ENCODE results near the gene DOCK1. TPM values are rescaled to one million over a fixed set of nuclear protein-coding genes. Genes with fewer than 3 reads are reported as not detected.

The DOCK1 gene
- total RNA-seq, result 74.7 and 91.0 TPM in 2 replicates
- polyA plus RNA-seq, result 20.5 and 27.2 TPM in 2 replicates
- polyA plus RNA-seq (2012), result 38.7 and 41.6 TPM in 2 replicates
- polyA minus RNA-seq (ENCODE audit: low replicate concordance), result 33.3 and 69.0 TPM in 2 replicates

DNA sequence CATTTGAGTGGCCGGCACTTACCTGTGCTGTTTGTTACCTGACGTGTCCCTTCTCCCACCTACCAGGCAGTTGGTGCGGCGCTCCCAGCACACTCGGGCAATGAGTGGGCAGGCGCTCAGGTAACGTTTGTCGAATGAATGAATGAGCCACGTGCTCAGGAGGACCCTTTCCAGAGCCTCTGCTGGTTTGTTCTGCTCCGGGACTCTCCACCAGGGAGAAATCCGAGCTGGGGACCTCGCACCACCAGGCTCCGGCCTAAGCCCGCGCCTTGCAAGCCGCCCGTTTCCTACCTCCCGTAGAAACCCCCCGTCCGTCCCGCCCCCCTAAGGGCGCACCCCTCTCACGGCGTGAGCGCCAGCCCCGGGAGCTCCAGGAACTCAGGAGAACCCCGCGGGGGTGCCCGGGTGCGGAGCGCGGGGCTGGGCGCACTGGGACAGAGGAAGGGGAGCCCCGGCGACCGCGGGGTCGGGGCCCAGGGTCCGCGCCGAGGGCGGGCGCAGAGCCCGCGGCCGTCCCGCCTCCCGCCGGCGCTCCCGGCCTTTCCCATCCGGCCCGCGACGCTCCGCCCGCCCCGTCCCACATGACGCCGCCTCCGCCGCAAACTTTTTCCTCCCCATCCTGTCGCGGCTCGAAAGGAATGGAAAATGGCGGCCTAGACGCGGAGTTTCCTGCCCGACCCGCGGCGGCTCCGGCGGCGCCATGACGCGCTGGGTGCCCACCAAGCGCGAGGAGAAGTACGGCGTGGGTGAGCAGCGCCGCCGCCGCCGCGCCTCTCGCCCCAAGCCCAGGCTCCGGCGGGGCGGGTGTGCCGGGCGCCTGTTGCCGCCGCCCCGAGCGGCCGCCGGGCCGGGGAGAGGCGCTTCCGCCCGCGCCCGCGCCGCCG is at the start of gene DOCK1:
DOCK1 (plus strand) TSS at position 611 of the 884 bp plus-strand sequence; CDS start at position 701, 90 bp downstream.
- H4K20me1 ChIP-seq (ENCODE audit: control insufficient read depth, extremely low read depth, insufficient read depth, low read length), result no peaks in the 10 kb centered on the region
- H3K4me2 ChIP-seq (ENCODE audit: extremely low read depth, insufficient read depth, low read length), result peak within 1 kb of the TSS; percentile 73
- peak within 1 kb of the TSS; percentile 69 for H3K27ac ChIP-seq (ENCODE audit: insufficient read depth, low read length)
- peak within 1 kb of the TSS; percentile 61 to 84 (median 70) for H3K4me3 ChIP-seq (replicated peaks in 1 of 4; ENCODE audit: control extremely low read depth in 1 of 4, insufficient read depth in 1 of 4, low read depth in 3 of 4, low read length in 4 of 4)
- peaks cover 34% of the 10 kb centered on the region for H3K79me2 ChIP-seq (ENCODE audit: control insufficient read depth, insufficient read depth, low read length)
- H3K9ac ChIP-seq (ENCODE audit: insufficient read depth, low read length), result peak within 1 kb of the TSS; percentile 84
- no peaks in the 10 kb centered on the region for H3K27me3 ChIP-seq (ENCODE audit: control insufficient read depth, insufficient read depth, low read length)
- TF ChIP-seq EZH2 (IDR thresholded peaks at IDR 0.05; ENCODE audit: low read length, missing control alignments) (no peak), CTCF (conservative IDR thresholded peaks at IDR 0.05 in 1 of 2, IDR thresholded peaks at IDR 0.05 in 1 of 2; ENCODE audit: low read depth in 1 of 2, low read length in 2 of 2) (no peak)
- DNase-seq (ENCODE audit: low read depth in 2 of 2), result peak; percentile 67 to 73
- peak within 1 kb of the TSS; percentile 20 for H2AFZ ChIP-seq (ENCODE audit: low read length)
- H3K36me3 ChIP-seq (ENCODE audit: control insufficient read depth, insufficient read depth, low read length), result peaks cover 2% of the 10 kb centered on the region
- H3K9me3 ChIP-seq (ENCODE audit: control insufficient read depth, insufficient read depth, low read depth, low read length), result no peaks in the 10 kb centered on the region
- peaks cover 8% of the 10 kb centered on the region for H3K4me1 ChIP-seq (ENCODE audit: control insufficient read depth, extremely low read depth, insufficient read depth, low read length)

- Histone ChIP-seq H2AFZ (ENCODE audit: low read length) (no peak overlapping the region), H3K4me1 (ENCODE audit: control insufficient read depth, extremely low read depth, insufficient read depth, low read length) (no peaks in the 10 kb centered on the region), H3K4me2 (ENCODE audit: extremely low read depth, insufficient read depth, low read length) (no peak overlapping the region), H3K4me3 (replicated peaks in 1 of 4; ENCODE audit: control extremely low read depth in 1 of 4, insufficient read depth in 1 of 4, low read depth in 3 of 4, low read length in 4 of 4) (no peak overlapping the region), H3K27me3 (ENCODE audit: control insufficient read depth, insufficient read depth, low read length) (no peaks in the 10 kb centered on the region), H3K9me3 (ENCODE audit: control insufficient read depth, insufficient read depth, low read depth, low read length) (no peaks in the 10 kb centered on the region), H3K9ac (ENCODE audit: insufficient read depth, low read length) (no peak overlapping the region), H4K20me1 (ENCODE audit: control insufficient read depth, extremely low read depth, insufficient read depth, low read length) (no peaks in the 10 kb centered on the region), H3K79me2 (ENCODE audit: control insufficient read depth, insufficient read depth, low read length) (no peaks in the 10 kb centered on the region), H3K27ac (ENCODE audit: insufficient read depth, low read length) (no peak overlapping the region), H3K36me3 (ENCODE audit: control insufficient read depth, insufficient read depth, low read length) (no peaks in the 10 kb centered on the region)
- no peak for DNase-seq (ENCODE audit: low read depth in 2 of 2)
- TF ChIP-seq CTCF (conservative IDR thresholded peaks at IDR 0.05 in 1 of 2, IDR thresholded peaks at IDR 0.05 in 1 of 2; ENCODE audit: low read depth in 1 of 2, low read length in 2 of 2) (no peak), EZH2 (IDR thresholded peaks at IDR 0.05; ENCODE audit: low read length, missing control alignments) (no peak)
These were observed 47.9 kb upstream of the DOCK1 start for GRCh38 chr10:126857178-126857806.

Measured in fibroblast of lung (primary cell).